Measurements from ENCODE around the gene MEMO1. TPM values are rescaled to one million over a fixed set of nuclear protein-coding genes. Genes with fewer than 3 reads are reported as not detected.

The MEMO1 gene
- total and polyA plus RNA-seq, 2 donors (not counting 3 experiments of a cell fraction or from before 2014, with no cell fraction given) = 38.6 to 56.2 TPM

DNA sequence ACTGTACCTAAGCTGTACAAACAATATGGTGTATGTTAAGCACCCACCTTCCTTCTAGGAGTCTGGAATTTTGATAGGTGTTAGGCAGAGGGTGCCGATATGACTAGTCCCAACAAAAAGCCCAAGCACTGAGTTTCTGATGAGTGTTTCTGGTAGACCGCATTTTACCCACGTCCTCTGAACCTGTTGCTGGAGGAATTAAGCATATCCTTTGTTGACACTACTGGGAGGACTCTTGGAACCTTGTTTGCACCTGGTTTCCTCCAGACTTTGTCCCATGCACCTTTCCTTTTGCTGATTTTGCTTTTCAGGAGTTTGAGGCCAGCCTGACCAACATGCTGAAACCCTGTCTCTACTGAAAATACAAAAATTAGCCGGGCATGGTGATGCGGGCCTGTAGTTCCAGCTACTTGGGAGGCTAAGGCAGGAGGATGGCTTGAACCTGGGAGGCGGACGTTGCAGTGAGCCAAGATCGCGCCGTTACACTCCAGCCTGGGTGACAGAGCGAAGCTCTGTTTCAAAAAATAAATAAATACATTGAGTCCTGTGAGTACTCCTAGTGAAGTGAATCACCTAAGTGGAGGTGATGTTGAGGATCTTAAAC lies 41.1 kb upstream of the MEMO1 start:
- no peaks in the 10 kb centered on the region for H3K9me3 ChIP-seq (replicated peaks; ENCODE audit: control insufficient read depth, insufficient read depth, low read length)
- H3K27ac ChIP-seq (ENCODE audit: insufficient read depth, low read depth, low read length) = no peak overlapping the region
- no peaks in the 10 kb centered on the region for H3K79me2 ChIP-seq (ENCODE audit: control insufficient read depth, insufficient read depth, low read length)
- H3K9ac ChIP-seq (replicated peaks; ENCODE audit: extremely low read depth, insufficient read depth, low read length) = no peak overlapping the region
- no peaks in the 10 kb centered on the region for H3K4me1 ChIP-seq (ENCODE audit: control insufficient read depth, extremely low read depth, insufficient read depth, low read length)
- DNase-seq (ENCODE audit: low read depth, low spot score) (no peak), FAIRE-seq (no peak)
- no peaks in the 10 kb centered on the region for H3K9me1 ChIP-seq (replicated peaks; ENCODE audit: control insufficient read depth, extremely low read depth, insufficient read depth, low read length)
- intact Hi-C loops (cut with micrococcal nuclease) = no loop called here
- ChIA-PET POLR2A (no interaction called here), CTCF (interaction anchor here (1.5 kb wide), 1 partner anchor 11 kb away, joined by 4 read pairs; the partner anchor contains the start of gene SPAST)
- no peak overlapping the region for H3K4me3 ChIP-seq (replicated peaks in 1 of 3; ENCODE audit: insufficient read depth in 1 of 3, low read depth in 1 of 3, low read length in 3 of 3)
- no peaks in the 10 kb centered on the region for H4K20me1 ChIP-seq (replicated peaks; ENCODE audit: control insufficient read depth, extremely low read depth, insufficient read depth, low read length)
- H3K36me3 ChIP-seq (ENCODE audit: control insufficient read depth in 2 of 2, extremely low read depth in 1 of 2, insufficient read depth in 2 of 2, low read length in 2 of 2) = no peaks in the 10 kb centered on the region
- dilution Hi-C loops (cut with MboI; ENCODE audit: extremely low pct_ligation_motif_present, low sequenced_read_pairs) = no loop called here
- no peak overlapping the region for H2AFZ ChIP-seq (ENCODE audit: low read depth, low read length)
- H3K4me2 ChIP-seq (ENCODE audit: insufficient read depth, low read length) = no peak overlapping the region
- no peaks in the 10 kb centered on the region for H3K27me3 ChIP-seq (ENCODE audit: control insufficient read depth in 2 of 2, insufficient read depth in 2 of 2, low read length in 2 of 2)
- no TSS peak for BruUV-seq (replicated peaks)
- TF ChIP-seq JUN (IDR thresholded peaks at IDR 0.05; ENCODE audit: borderline replicate concordance, insufficient read depth, insufficient read length, low read depth) = no peak
- TF ChIP-seq POLR2A (IDR thresholded peaks at IDR 0.05; ENCODE audit: low read depth, low read length) = no peak
- no peak for TF ChIP-seq EZH2 (IDR thresholded peaks at IDR 0.05; ENCODE audit: borderline replicate concordance, low read depth, low read length, severe bottlenecking)
- no peak for TF ChIP-seq MYC (IDR thresholded peaks at IDR 0.05; ENCODE audit: low read depth, low read length)
- TF ChIP-seq FOS (IDR thresholded peaks at IDR 0.05; ENCODE audit: borderline replicate concordance, insufficient read depth, low read length) = no peak
- no peak for TF ChIP-seq GATA2 (IDR thresholded peaks at IDR 0.05; ENCODE audit: insufficient read depth, insufficient read length, low read depth, low read length)
- no peak for TF ChIP-seq POLR2AphosphoS5 (IDR thresholded peaks at IDR 0.05; ENCODE audit: insufficient read depth, low read depth, low read length)
- TF ChIP-seq, protein P1, sequence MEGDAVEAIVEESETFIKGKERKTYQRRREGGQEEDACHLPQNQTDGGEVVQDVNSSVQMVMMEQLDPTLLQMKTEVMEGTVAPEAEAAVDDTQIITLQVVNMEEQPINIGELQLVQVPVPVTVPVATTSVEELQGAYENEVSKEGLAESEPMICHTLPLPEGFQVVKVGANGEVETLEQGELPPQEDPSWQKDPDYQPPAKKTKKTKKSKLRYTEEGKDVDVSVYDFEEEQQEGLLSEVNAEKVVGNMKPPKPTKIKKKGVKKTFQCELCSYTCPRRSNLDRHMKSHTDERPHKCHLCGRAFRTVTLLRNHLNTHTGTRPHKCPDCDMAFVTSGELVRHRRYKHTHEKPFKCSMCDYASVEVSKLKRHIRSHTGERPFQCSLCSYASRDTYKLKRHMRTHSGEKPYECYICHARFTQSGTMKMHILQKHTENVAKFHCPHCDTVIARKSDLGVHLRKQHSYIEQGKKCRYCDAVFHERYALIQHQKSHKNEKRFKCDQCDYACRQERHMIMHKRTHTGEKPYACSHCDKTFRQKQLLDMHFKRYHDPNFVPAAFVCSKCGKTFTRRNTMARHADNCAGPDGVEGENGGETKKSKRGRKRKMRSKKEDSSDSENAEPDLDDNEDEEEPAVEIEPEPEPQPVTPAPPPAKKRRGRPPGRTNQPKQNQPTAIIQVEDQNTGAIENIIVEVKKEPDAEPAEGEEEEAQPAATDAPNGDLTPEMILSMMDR (IDR thresholded peaks at IDR 0.05; ENCODE audit: extremely low read depth in 1 of 2, insufficient read depth in 1 of 2, low read depth in 1 of 2, low read length in 2 of 2) = no peak
- TF ChIP-seq, protein P2, sequence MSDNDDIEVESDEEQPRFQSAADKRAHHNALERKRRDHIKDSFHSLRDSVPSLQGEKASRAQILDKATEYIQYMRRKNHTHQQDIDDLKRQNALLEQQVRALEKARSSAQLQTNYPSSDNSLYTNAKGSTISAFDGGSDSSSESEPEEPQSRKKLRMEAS (IDR thresholded peaks at IDR 0.05; ENCODE audit: insufficient read depth, insufficient read length) = no peak

Data from endothelial cell of umbilical vein (primary cell).